GM12891 (cell line): Measurements from ENCODE around the gene ZYX.

Experiments
- PAX5 ChIP-seq: IDR thresholded peaks from 2 replicates; pipeline ENCODE4 v1.6.1; 2011; ENCODE audit warnings: low read length, moderate library complexity, mild to moderate bottlenecking; ENCODE audit not compliant: insufficient read depth, severe bottlenecking
- POLR2A ChIP-seq: IDR thresholded peaks from 2 replicates; pipeline ENCODE4 v1.6.1; 2011; ENCODE audit warnings: low read depth, low read length, control low read depth
- POLR2AphosphoS5 ChIP-seq: IDR thresholded peaks from 2 replicates; pipeline ENCODE4 v1.6.1; 2011; ENCODE audit warnings: low read depth, low read length, control low read depth
- POU2F2 ChIP-seq: IDR thresholded peaks from 2 replicates; pipeline ENCODE4 v1.6.1; 2011; ENCODE audit warnings: low read depth, mild to moderate bottlenecking, control low read depth, low read length, moderate library complexity
- SPI1 ChIP-seq: IDR thresholded peaks from 2 replicates; pipeline ENCODE4 v1.6.1; 2011; ENCODE audit warnings: low read depth, low read length, control low read depth
- TAF1 ChIP-seq: IDR thresholded peaks from 2 replicates; pipeline ENCODE4 v1.6.1; 2011; ENCODE audit warnings: low read depth, low read length, control low read depth

GRCh38 chr7:143362131-143363015 is 18.8 kb upstream of the ZYX start, which contains the start of gene FAM131B:
- no peak for TF ChIP-seq POLR2AphosphoS5
- TF ChIP-seq POLR2A, result no peak
- TF ChIP-seq TAF1, result no peak
- no peak for TF ChIP-seq SPI1
- TF ChIP-seq PAX5, result no peak
- TF ChIP-seq POU2F2, result no peak
